BE2C (cell line): Measurements from ENCODE around the gene YTHDF1.

Source experiments
- DNase-seq: peaks from one replicate; pipeline ENCODE4 v3.0.0-alpha.2; 2020
- H3K27me3 ChIP-seq: fragments of 250-450 bp; sonication (Bioruptor Pico); 2 replicates; pipeline ENCODE4 v1.5.1; 2020; ENCODE audit warnings: mild to moderate bottlenecking
- H3K36me3 ChIP-seq: fragments of 250-450 bp; sonication (Bioruptor Pico); 2 replicates; pipeline ENCODE4 v1.5.1; 2020; ENCODE audit warnings: mild to moderate bottlenecking
- H3K4me1 ChIP-seq: fragments of 250-450 bp; sonication (Bioruptor Pico); 2 replicates; pipeline ENCODE4 v1.5.1; 2020
- H3K4me3 ChIP-seq: 2 replicates; pipeline ENCODE4 v1.5.1; 2011; ENCODE audit warnings: low read depth, low read length
- H3K9me3 ChIP-seq: fragments of 250-450 bp; sonication (Bioruptor Pico); 2 replicates; pipeline ENCODE4 v1.5.1; 2020
- TF ChIP-seq, protein P1 (sequence below): IDR thresholded peaks from 2 replicates; pipeline ENCODE4 v1.5.1; 2012; ENCODE audit warnings: mild to moderate bottlenecking, low read depth, low read length

The YTHDF1 gene

GRCh38 chr20:63255931-63256704 lies 40.2 kb upstream of the YTHDF1 start:
- peaks cover 52% of the 10 kb centered on the region for H3K27me3 ChIP-seq

DNA sequence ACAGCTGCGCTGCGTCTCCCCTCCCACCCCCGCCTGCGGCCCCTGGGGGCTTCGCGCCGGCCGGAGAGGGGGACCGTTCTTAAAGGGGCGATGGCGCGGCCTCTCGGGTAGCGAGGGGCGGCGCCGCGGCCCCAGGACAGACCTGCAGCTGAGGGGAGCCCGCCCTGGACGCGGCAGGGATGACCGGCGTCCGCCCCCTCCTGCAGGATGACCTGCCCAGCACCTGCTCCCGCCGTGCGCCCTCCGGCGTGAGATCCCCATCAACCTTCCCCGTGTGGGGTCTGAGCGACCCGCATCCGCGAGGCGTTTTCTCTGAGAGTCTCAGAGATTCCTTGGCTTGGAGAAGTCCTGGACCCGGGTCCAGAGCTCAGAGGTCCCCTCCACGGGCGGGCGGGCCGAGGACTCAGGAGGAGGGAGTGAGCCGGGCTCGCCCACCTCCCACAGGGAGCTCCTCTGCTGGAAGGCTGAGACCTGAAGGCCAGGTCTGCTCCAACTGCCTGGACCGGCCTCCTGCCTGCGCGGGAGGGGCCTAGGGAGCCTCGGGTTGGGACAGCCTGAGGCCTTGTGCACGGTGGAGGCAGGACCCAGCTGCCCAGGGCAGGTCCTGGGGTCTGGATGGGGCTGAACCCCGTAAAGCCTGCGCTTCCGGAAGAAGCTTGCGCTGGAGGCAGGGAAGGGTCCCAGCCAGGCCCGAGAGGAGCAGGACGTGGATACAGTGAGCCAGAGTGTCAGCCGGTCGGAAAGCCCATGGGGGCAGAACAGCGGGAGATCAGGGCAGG lies 38.9 kb upstream of the YTHDF1 start:
- Histone ChIP-seq H3K27me3 (peaks cover 52% of the 10 kb centered on the region), H3K9me3 (no peaks in the 10 kb centered on the region; the same call in 1 of the 2 replicates), H3K4me3 (no peak overlapping the region), H3K36me3 (no peaks in the 10 kb centered on the region), H3K4me1 (no peaks in the 10 kb centered on the region)
- TF ChIP-seq, protein P1, sequence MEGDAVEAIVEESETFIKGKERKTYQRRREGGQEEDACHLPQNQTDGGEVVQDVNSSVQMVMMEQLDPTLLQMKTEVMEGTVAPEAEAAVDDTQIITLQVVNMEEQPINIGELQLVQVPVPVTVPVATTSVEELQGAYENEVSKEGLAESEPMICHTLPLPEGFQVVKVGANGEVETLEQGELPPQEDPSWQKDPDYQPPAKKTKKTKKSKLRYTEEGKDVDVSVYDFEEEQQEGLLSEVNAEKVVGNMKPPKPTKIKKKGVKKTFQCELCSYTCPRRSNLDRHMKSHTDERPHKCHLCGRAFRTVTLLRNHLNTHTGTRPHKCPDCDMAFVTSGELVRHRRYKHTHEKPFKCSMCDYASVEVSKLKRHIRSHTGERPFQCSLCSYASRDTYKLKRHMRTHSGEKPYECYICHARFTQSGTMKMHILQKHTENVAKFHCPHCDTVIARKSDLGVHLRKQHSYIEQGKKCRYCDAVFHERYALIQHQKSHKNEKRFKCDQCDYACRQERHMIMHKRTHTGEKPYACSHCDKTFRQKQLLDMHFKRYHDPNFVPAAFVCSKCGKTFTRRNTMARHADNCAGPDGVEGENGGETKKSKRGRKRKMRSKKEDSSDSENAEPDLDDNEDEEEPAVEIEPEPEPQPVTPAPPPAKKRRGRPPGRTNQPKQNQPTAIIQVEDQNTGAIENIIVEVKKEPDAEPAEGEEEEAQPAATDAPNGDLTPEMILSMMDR: no peak
- no peak for DNase-seq

More at GRCh38 chr20:63255931-63256704, 40.2 kb upstream of the YTHDF1 start:
- Histone ChIP-seq H3K4me3 (no peak overlapping the region), H3K9me3 (no peaks in the 10 kb centered on the region; the same call in 1 of the 2 replicates), H3K36me3 (no peaks in the 10 kb centered on the region), H3K4me1 (no peaks in the 10 kb centered on the region)
- no peak for DNase-seq
- TF ChIP-seq, protein P1: no peak

- no peaks in the 10 kb centered on the region; the same call in 1 of the 2 replicates for H3K9me3 ChIP-seq
- no peaks in the 10 kb centered on the region for H3K4me1 ChIP-seq
- DNase-seq: no peak
- TF ChIP-seq, protein P1: no peak
- H3K36me3 ChIP-seq: no peaks in the 10 kb centered on the region
- H3K27me3 ChIP-seq: peaks cover 52% of the 10 kb centered on the region
- no peak within 1 kb of the TSS; the same call in 1 of the 2 replicates for H3K4me3 ChIP-seq
Observed at GRCh38 chr20:63254232-63254605, 38.3 kb upstream of the YTHDF1 start, which contains the start of gene NKAIN4. Gene NKAIN4, minus strand, starts transcription at chr20:63254463. Its CDS starts 13 bp downstream, at chr20:63254450.

- no peaks in the 10 kb centered on the region for H3K4me1 ChIP-seq
- H3K9me3 ChIP-seq: no peaks in the 10 kb centered on the region; the same call in 1 of the 2 replicates
- H3K36me3 ChIP-seq: no peaks in the 10 kb centered on the region
- H3K4me3 ChIP-seq: no peak overlapping the region; the same call in 1 of the 2 replicates
- TF ChIP-seq, protein P1: no peak
- peaks cover 52% of the 10 kb centered on the region for H3K27me3 ChIP-seq
- DNase-seq: no peak
Observed at GRCh38 chr20:63253438-63254231, 37.7 kb upstream of the YTHDF1 start.

- Histone ChIP-seq H3K27me3 (peaks cover 52% of the 10 kb centered on the region), H3K4me3 (no peak overlapping the region; the same call in 1 of the 2 replicates), H3K36me3 (no peaks in the 10 kb centered on the region), H3K4me1 (no peaks in the 10 kb centered on the region), H3K9me3 (no peaks in the 10 kb centered on the region)
- TF ChIP-seq, protein P1: no peak
- DNase-seq: no peak
Observed at GRCh38 chr20:63253065-63253437, 37.1 kb upstream of the YTHDF1 start.
